IMR-90 (cell line): Measurements from ENCODE around the gene LRRC8B. TPM values are rescaled to one million over a fixed set of nuclear protein-coding genes. Genes with fewer than 3 reads are reported as not detected.

ENCODE experiments used
- ATAC-seq: fragments of 200-7000 bp; cut with Tn5 transposase; 2 replicates; pipeline ENCODE4 v1.9.1; 2020; ENCODE audit warnings: low read depth, mild to moderate bottlenecking, moderate library complexity
- BruUV-seq: library from RNA; stranded (reverse); fragments of 400-500 nt; replicated peaks from 2 replicates; lab custom pipeline; 2021; lab: Mats Ljungman, UMichigan
- CTCF ChIA-PET: fragments of 300-600 bp; formaldehyde crosslinking; extraction: SDS; loops from one replicate; lab custom pipeline; 2021; ENCODE audit warnings: antibody characterized with exemption; lab: Yijun Ruan, JAX
- POLR2A ChIA-PET: fragments of 300-600 bp; sonication (Branson Sonifier 250); formaldehyde crosslinking; loops from one replicate; lab custom pipeline; 2022; ENCODE audit warnings: antibody characterized with exemption; ENCODE audit not compliant: unreplicated experiment; lab: Charles Lee
- DNase-seq: peaks from one replicate; pipeline ENCODE4 v3.0.0; 2013
- H2AFZ ChIP-seq: replicated peaks from 2 replicates; pipeline ENCODE3; 2013; ENCODE audit warnings: low read length, mild to moderate bottlenecking; ENCODE audit not compliant: poor library complexity
- H2AK5ac ChIP-seq: 2 replicates; pipeline ENCODE4 v1.6.1; 2013; ENCODE audit warnings: low read depth, low read length, inconsistent platforms
- H2AK9ac ChIP-seq: replicated peaks from 2 replicates; pipeline ENCODE3; 2013; ENCODE audit warnings: mild to moderate bottlenecking, low read depth, low read length, moderate library complexity; ENCODE audit not compliant: poor library complexity
- H2BK120ac ChIP-seq: 2 replicates; pipeline ENCODE4 v1.6.1; 2013; ENCODE audit warnings: low read depth, low read length, inconsistent platforms
- H2BK15ac ChIP-seq: 3 replicates; pipeline ENCODE4 v1.6.1; 2013; ENCODE audit warnings: low read depth, low read length, inconsistent platforms
- H2BK20ac ChIP-seq: 2 replicates; pipeline ENCODE4 v1.6.1; 2013; ENCODE audit warnings: low read depth, mild to moderate bottlenecking, inconsistent platforms, low read length, moderate library complexity
- H2BK5ac ChIP-seq: 2 replicates; pipeline ENCODE4 v1.6.1; 2013; ENCODE audit warnings: mild to moderate bottlenecking, low read depth, low read length, inconsistent platforms; ENCODE audit not compliant: poor library complexity, severe bottlenecking
- H3K14ac ChIP-seq: replicated peaks from 2 replicates; pipeline ENCODE4 v1.6.1; 2013; ENCODE audit warnings: low read depth, low read length, inconsistent platforms
- H3K18ac ChIP-seq: 2 replicates; pipeline ENCODE4 v1.6.1; 2013; ENCODE audit warnings: low read depth, low read length, control low read depth
- H3K23ac ChIP-seq: 2 replicates; pipeline ENCODE4 v1.6.1; 2013; ENCODE audit warnings: low read depth, low read length, inconsistent platforms
- H3K27ac ChIP-seq: 2 replicates; pipeline ENCODE4 v1.5.1; 2013; ENCODE audit warnings: mild to moderate bottlenecking, control low read depth, low read length; ENCODE audit not compliant: insufficient read depth
- H3K27me3 ChIP-seq: 2 replicates; pipeline ENCODE4 v1.6.1; 2013; ENCODE audit warnings: low read length; ENCODE audit not compliant: control insufficient read depth, insufficient read depth
- H3K36me3 ChIP-seq: 2 replicates; pipeline ENCODE4 v1.6.1; 2013; ENCODE audit warnings: low read length, mixed read lengths; ENCODE audit not compliant: control insufficient read depth, insufficient read depth
- H3K4ac ChIP-seq: 2 replicates; pipeline ENCODE4 v1.6.1; 2013; ENCODE audit warnings: low read depth, low read length, inconsistent platforms
- H3K4me1 ChIP-seq: 2 replicates; pipeline ENCODE4 v1.6.1; 2013; ENCODE audit warnings: low read length, mixed read lengths; ENCODE audit not compliant: control insufficient read depth, insufficient read depth
- H3K4me2 ChIP-seq: 2 replicates; pipeline ENCODE4 v1.6.1; 2013; ENCODE audit warnings: low read depth, mild to moderate bottlenecking, control low read depth, low read length, moderate library complexity
- H3K4me3 ChIP-seq: 2 replicates; pipeline ENCODE4 v1.5.1; 2013; ENCODE audit warnings: low read depth, mild to moderate bottlenecking, control low read depth, low read length, moderate library complexity; ENCODE audit not compliant: insufficient read depth
- H3K56ac ChIP-seq: 2 replicates; pipeline ENCODE4 v1.6.1; 2013; ENCODE audit warnings: low read length, inconsistent platforms; ENCODE audit not compliant: insufficient read depth; ENCODE audit errors: extremely low read depth
- H3K79me1 ChIP-seq, 2 experiments: 2 replicates each; pipeline ENCODE4 v1.6.1; 2013; ENCODE audit warnings: low read length in 2 of 2, inconsistent platforms in 1 of 2, low read depth in 1 of 2
- H3K9ac ChIP-seq: 2 replicates; pipeline ENCODE4 v1.6.1; 2013; ENCODE audit warnings: low read depth, low read length, control low read depth
- H3K9me1 ChIP-seq: 2 replicates; pipeline ENCODE4 v1.6.1; 2013; ENCODE audit warnings: low read length, inconsistent platforms; ENCODE audit not compliant: insufficient read depth
- H3K9me3 ChIP-seq: 2 replicates; pipeline ENCODE4 v1.6.1; 2013; ENCODE audit warnings: low read length; ENCODE audit not compliant: control insufficient read depth, insufficient read depth
- H4K20me1 ChIP-seq: 2 replicates; pipeline ENCODE4 v1.6.1; 2013; ENCODE audit warnings: low read length, inconsistent platforms; ENCODE audit not compliant: insufficient read depth
- H4K5ac ChIP-seq: 2 replicates; pipeline ENCODE4 v1.6.1; 2013; ENCODE audit warnings: mild to moderate bottlenecking, low read depth, low read length, control low read depth
- H4K8ac ChIP-seq, 2 experiments: 2 replicates each; pipeline ENCODE4 v1.6.1; 2013; ENCODE audit warnings: low read depth in 2 of 2, low read length in 2 of 2, control low read depth in 1 of 2, inconsistent platforms in 1 of 2
- H4K91ac ChIP-seq: 2 replicates; pipeline ENCODE4 v1.6.1; 2013; ENCODE audit warnings: low read depth, low read length, inconsistent platforms; ENCODE audit not compliant: insufficient read depth
- CEBPB ChIP-seq: IDR thresholded peaks from 2 replicates; pipeline ENCODE4 v1.6.1; 2012; ENCODE audit warnings: low read depth, low read length, improper control_type of control experiment
- POLR2A ChIP-seq: IDR thresholded peaks from 2 replicates; pipeline ENCODE4 v1.6.1; 2012; ENCODE audit warnings: mild to moderate bottlenecking, low read depth, low read length
- WGBS, 2 experiments: methylation state at CpG; one replicate each; pipeline versions ENCODE4 v1.1.5 to v1.1.7; 2013; ENCODE audit warnings: missing lambda C conversion rate in 2 of 2; ENCODE audit not compliant: insufficient read length in 1 of 2; ENCODE audit errors: extremely low coverage in 2 of 2; 5-methylcytosine and 5-hydroxymethylcytosine counted together
- dilution Hi-C: fragments of 300-500 bp; cut with HindIII; formaldehyde crosslinking; loops from one replicate; pipeline ENCODE4 v1.14.3; 2018; ENCODE audit warnings: low sequenced_read_pairs; ENCODE audit not compliant: unreplicated experiment
- in situ Hi-C: fragments of 300-500 bp; cut with MboI; formaldehyde crosslinking; loops from 3 replicates; pipeline ENCODE4 v1.14.3; 2019; ENCODE audit warnings: low sequenced_read_pairs, inconsistent platforms, mixed read lengths
- intact Hi-C: fragments of 100-400 bp; cut with micrococcal nuclease; formaldehyde crosslinking; loops from 2 replicates; pipeline ENCODE4 v1.10.0; 2022
- polyA plus RNA-seq, 3 experiments: library from polyadenylated mRNA; depleted of rRNA; stranded (reverse); fragments of >200 nt; gene quantifications; 2 replicates each; pipeline ENCODE4 v1.2.3, GENCODE V29; 2012; ENCODE audit warnings: low replicate concordance in 1 of 3
- total RNA-seq: library from RNA; depleted of rRNA; stranded (reverse); fragments of >200 nt; gene quantifications from 2 replicates; pipeline ENCODE4 v1.2.3, GENCODE V29; 2012

The LRRC8B gene
- total and polyA plus RNA-seq, 2 of the 4 experiments (the other 2 are of a cell fraction), result 0.74 to 1.8 TPM

DNA sequence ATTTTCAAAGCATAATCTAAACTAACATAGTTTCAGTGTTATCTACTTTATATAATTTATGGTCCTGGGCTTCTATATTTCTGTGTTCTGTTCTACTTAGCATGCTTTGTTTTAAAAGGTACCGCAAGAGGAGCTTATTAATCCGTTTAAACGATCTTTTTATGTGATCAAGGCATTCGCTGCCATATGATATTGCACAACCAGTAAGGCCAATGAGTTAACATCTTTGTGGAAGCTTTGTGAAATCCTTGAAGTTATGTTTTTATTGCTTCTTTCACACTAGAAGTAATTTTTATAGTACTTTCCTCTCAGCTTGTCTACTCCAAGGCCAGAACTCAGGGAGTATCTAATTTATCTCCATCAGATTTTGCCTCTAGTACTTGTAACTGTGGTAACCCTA lies 117.2 kb downstream of the LRRC8B start:
- Histone ChIP-seq H2BK5ac (no peak overlapping the region), H3K4me2 (no peak overlapping the region), H3K27ac (no peak overlapping the region), H4K8ac (no peak overlapping the region; a peak in 1 of 4 replicates), H2AK5ac (no peak overlapping the region), H2BK15ac (no peak overlapping the region), H3K14ac (no peak overlapping the region), H2AFZ (no peak overlapping the region), H3K18ac (no peak overlapping the region), H4K20me1 (no peaks in the 10 kb centered on the region; the same call in 1 of the 2 replicates), H2BK120ac (no peak overlapping the region), H3K9me1 (peaks cover 3% of the 10 kb centered on the region; the same call in 1 of the 2 replicates), H3K4me1 (peaks cover 2% of the 10 kb centered on the region; the same call in 1 of the 2 replicates), H3K79me1 (peaks cover 16 to 41% of the 10 kb centered on the region in 2 experiments), H4K91ac (no peak overlapping the region), H3K4ac (no peak overlapping the region), H3K9ac (no peak overlapping the region), H3K56ac (no peak overlapping the region), H2AK9ac (no peak overlapping the region), H3K23ac (no peak overlapping the region), H3K36me3 (no peaks in the 10 kb centered on the region), H3K9me3 (no peaks in the 10 kb centered on the region), H2BK20ac (no peak overlapping the region), H3K4me3 (no peak overlapping the region), H3K27me3 (no peaks in the 10 kb centered on the region), H4K5ac (peak overlapping the region; percentile 8; the same call in 1 of the 2 replicates)
- CTCF ChIA-PET, result interaction anchor here (1.5 kb wide), 1 partner anchor 121 kb away, joined by 7 read pairs; no protein-coding TSS in a partner anchor
- dilution Hi-C loops, result no loop called here
- DNase-seq (no peak), ATAC-seq (no peak)
- in situ Hi-C loops, result no loop called here
- no CpG with 5 or more reads among the region's 4 CpGs for WGBS, 2 experiments
- no peak for TF ChIP-seq POLR2A
- peak; percentile 88 for TF ChIP-seq CEBPB
- intact Hi-C loops, result loop anchor here (10.0 kb wide), 1 partner anchor 1887 kb away; no protein-coding TSS in a partner anchor
- POLR2A ChIA-PET, result no interaction called here
- no TSS peak for BruUV-seq
